Immature natural killer cell (primary cell): ENCODE measurements around the gene FBLN2. TPM values are rescaled to one million over a fixed set of nuclear protein-coding genes. Genes with fewer than 3 reads are reported as not detected.

ENCODE experiments used
- DNase-seq, 3 donors: peaks; one replicate each; pipeline ENCODE4 v3.0.0; 2022; ENCODE audit warnings: mixed read lengths in 1 of 3
- H3K27ac Mint-ChIP-seq, 6 donors: one replicate each; pipeline ENCODE4 v1.8.0; 2020; ENCODE audit warnings: mixed read lengths in 6 of 6, mild to moderate bottlenecking in 5 of 6, inconsistent platforms in 4 of 6, moderate library complexity in 3 of 6
- H3K27me3 Mint-ChIP-seq, 3 donors: one replicate each; pipeline ENCODE4 v1.8.0; 2020 to 2021; ENCODE audit warnings: low read depth in 3 of 3, mild to moderate bottlenecking in 3 of 3, mixed read lengths in 3 of 3, moderate library complexity in 3 of 3, inconsistent platforms in 1 of 3
- H3K36me3 Mint-ChIP-seq, 3 donors: one replicate each; pipeline ENCODE4 v1.8.0; 2020; ENCODE audit warnings: mixed read lengths in 3 of 3, inconsistent platforms in 2 of 3, mild to moderate bottlenecking in 2 of 3
- H3K4me1 Mint-ChIP-seq, 2 donors: one replicate each; pipeline ENCODE4 v1.8.0; 2020; ENCODE audit warnings: inconsistent platforms in 2 of 2, mild to moderate bottlenecking in 2 of 2, mixed read lengths in 2 of 2, moderate library complexity in 1 of 2
- H3K4me3 Mint-ChIP-seq, 5 donors: one replicate each; pipeline ENCODE4 v1.8.0; 2020; ENCODE audit warnings: mild to moderate bottlenecking in 5 of 5, mixed read lengths in 5 of 5, inconsistent platforms in 3 of 5, moderate library complexity in 3 of 5
- H3K9me3 Mint-ChIP-seq, 6 donors: one replicate each; pipeline ENCODE4 v1.8.0; 2020; ENCODE audit warnings: mild to moderate bottlenecking in 6 of 6, mixed read lengths in 6 of 6, inconsistent platforms in 4 of 6, moderate library complexity in 3 of 6
- polyA plus RNA-seq, 3 donors: library from polyadenylated mRNA; unstranded; fragments of 300-500 nt; fragmentation: Illumina TruSeq; gene quantifications; one replicate each; pipeline ENCODE4 v1.2.3, GENCODE V29; 2021

The FBLN2 gene
- polyA plus RNA-seq, 3 donors from 2014 or later: 1.8 to 2.5 (median 2.2) TPM

GRCh38 chr3:13507570-13508339 lies 41.2 kb upstream of the FBLN2 start:
- no peaks in the 10 kb centered on the region for H3K4me1 Mint-ChIP-seq
- H3K27ac Mint-ChIP-seq: no peak overlapping the region
- H3K36me3 Mint-ChIP-seq: no peaks in the 10 kb centered on the region
- H3K9me3 Mint-ChIP-seq: no peaks in the 10 kb centered on the region
- peaks cover 0 to 3% (median 0%) of the 10 kb centered on the region in 3 donors for H3K27me3 Mint-ChIP-seq
- H3K4me3 Mint-ChIP-seq: no peak overlapping the region
- no peak for DNase-seq

DNA sequence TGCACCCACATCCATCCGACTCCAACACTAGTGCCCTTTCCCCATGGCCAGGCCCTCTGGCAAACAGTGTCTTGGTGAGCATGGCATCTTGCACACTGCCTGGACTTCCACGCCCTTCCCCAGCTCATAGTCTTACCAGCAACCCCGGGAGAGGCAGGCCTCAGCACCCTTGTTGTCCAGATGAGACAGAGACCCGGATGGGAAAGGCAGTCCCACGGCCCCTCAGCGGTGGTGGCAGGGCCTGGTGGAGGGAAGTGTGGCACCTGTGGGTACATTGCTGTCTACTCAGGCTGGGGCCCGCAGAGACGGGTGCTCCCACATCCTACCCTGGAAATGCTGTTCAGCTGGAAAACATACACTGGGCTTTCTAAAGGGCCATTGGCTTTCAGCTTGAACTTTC lies 40.4 kb upstream of the FBLN2 start:
- no peak for DNase-seq
- H3K4me1 Mint-ChIP-seq: no peaks in the 10 kb centered on the region
- H3K4me3 Mint-ChIP-seq: no peak overlapping the region
- no peaks in the 10 kb centered on the region for H3K36me3 Mint-ChIP-seq
- H3K9me3 Mint-ChIP-seq: no peaks in the 10 kb centered on the region
- peaks cover 0 to 3% (median 0%) of the 10 kb centered on the region in 3 donors for H3K27me3 Mint-ChIP-seq
- H3K27ac Mint-ChIP-seq: no peak overlapping the region

DNA sequence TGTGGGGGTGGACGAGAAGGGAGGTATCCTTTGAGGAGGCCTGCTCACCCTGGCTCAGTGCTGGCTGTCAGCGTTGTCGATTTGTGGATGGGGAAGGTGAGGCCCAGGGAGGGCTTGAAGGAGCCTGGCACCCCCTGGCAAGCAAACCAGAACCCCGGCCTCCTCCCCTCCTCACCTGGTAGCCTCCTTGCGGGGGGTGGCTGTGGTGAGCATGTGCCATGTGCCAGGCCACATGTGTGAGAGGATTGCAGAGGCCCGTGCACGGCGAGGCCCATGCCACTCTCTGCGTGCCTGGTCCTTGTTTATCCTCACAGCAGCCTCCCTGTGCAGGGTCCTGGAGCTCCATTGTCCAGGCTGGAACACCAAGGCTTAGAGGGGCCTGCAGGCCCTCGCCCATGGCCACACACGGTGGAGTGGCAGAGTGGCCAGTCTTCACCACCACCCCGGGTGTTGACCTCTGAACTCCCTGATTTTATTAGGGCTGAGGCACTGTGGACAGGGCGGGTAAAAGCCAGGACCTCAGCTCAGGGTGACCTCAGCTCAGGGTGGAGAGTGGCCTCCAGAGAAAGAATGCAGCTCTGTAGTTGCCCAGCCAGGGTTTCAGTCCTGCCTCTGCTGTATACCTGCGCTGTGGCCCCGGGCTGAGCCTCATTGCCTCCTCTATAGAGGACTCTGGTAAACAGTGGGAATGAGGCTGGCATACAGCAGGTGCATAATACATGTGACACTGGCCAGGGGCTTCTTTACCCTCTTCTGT lies 39.7 kb upstream of the FBLN2 start:
- no peaks in the 10 kb centered on the region for H3K9me3 Mint-ChIP-seq
- peaks cover 0 to 3% (median 0%) of the 10 kb centered on the region in 3 donors for H3K27me3 Mint-ChIP-seq
- H3K4me1 Mint-ChIP-seq: no peaks in the 10 kb centered on the region
- no peaks in the 10 kb centered on the region for H3K36me3 Mint-ChIP-seq
- H3K27ac Mint-ChIP-seq: no peak overlapping the region
- no peak for DNase-seq
- no peak overlapping the region for H3K4me3 Mint-ChIP-seq

DNA sequence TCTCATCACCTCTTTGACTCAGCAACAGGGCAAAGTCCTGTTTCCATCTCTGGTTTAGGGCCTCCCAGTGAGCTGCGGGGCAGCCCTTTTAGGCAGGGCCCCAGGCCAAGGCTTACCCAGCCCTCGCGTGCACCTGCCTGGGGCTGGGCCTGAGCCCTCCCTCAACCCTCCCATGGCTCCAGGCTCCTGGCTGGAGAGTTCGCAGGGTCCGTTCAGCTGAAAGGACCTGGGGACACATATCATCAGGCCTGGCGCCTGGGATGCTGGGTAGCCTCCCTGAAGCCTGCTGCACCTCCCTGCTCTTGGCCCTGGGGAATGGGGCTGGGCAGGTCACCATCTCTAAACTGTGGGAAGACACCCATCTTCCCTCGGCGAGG lies 39.1 kb upstream of the FBLN2 start:
- no peak for DNase-seq
- H3K27ac Mint-ChIP-seq: no peak overlapping the region
- H3K36me3 Mint-ChIP-seq: no peaks in the 10 kb centered on the region
- peaks cover 0 to 3% (median 0%) of the 10 kb centered on the region in 3 donors for H3K27me3 Mint-ChIP-seq
- no peak overlapping the region for H3K4me3 Mint-ChIP-seq
- no peaks in the 10 kb centered on the region for H3K9me3 Mint-ChIP-seq
- H3K4me1 Mint-ChIP-seq: no peaks in the 10 kb centered on the region

- DNase-seq: no peak
- H3K4me3 Mint-ChIP-seq: no peak overlapping the region
- H3K9me3 Mint-ChIP-seq: no peaks in the 10 kb centered on the region
- no peak overlapping the region for H3K27ac Mint-ChIP-seq
- no peaks in the 10 kb centered on the region for H3K36me3 Mint-ChIP-seq
- H3K4me1 Mint-ChIP-seq: no peaks in the 10 kb centered on the region
- H3K27me3 Mint-ChIP-seq: peaks cover 0 to 3% (median 0%) of the 10 kb centered on the region in 3 donors
Measured at GRCh38 chr3:13512451-13512850, 36.5 kb upstream of the FBLN2 start.

- Mint-ChIP-seq H3K4me3 (no peak overlapping the region), H3K27me3 (peaks cover 0 to 3% (median 0%) of the 10 kb centered on the region in 3 donors), H3K27ac (no peak overlapping the region), H3K4me1 (no peaks in the 10 kb centered on the region), H3K9me3 (no peaks in the 10 kb centered on the region), H3K36me3 (no peaks in the 10 kb centered on the region)
- no peak for DNase-seq
Measured at GRCh38 chr3:13513051-13513912, 35.6 kb upstream of the FBLN2 start.

DNA sequence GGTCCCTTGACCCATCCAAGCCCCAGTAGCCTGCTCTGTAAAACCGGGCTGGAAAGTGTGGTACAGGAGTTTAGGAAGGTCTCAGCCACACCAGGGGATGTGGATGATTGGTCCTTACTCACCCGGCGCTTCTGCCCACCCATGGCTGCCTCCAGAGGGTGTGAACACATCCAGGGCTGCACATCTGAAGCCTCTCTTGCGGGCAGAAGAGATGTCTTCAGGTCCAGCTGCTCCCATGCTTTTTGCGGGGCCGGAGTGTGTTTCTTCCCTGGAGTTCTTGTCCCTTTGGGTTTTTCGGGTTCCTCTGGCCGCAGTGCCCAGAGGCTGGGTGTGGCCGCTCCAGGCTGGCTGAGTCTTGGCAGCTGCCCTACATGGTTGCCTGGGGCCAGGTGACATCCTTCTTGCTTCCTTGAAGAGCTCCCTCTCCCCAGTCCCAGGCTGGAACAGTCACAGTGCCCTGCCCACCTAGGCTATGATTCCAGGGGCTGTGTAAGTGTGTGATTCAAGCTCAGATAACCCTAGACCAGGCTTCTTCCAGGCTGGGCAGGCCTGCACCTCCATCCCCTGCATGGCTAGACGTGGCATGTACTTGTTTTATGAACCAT lies 34.9 kb upstream of the FBLN2 start:
- H3K4me1 Mint-ChIP-seq: no peaks in the 10 kb centered on the region
- H3K4me3 Mint-ChIP-seq: no peak overlapping the region
- DNase-seq: no peak
- no peaks in the 10 kb centered on the region for H3K36me3 Mint-ChIP-seq
- H3K27ac Mint-ChIP-seq: no peak overlapping the region
- H3K27me3 Mint-ChIP-seq: peaks cover 0 to 3% (median 0%) of the 10 kb centered on the region in 3 donors
- no peaks in the 10 kb centered on the region for H3K9me3 Mint-ChIP-seq

DNA sequence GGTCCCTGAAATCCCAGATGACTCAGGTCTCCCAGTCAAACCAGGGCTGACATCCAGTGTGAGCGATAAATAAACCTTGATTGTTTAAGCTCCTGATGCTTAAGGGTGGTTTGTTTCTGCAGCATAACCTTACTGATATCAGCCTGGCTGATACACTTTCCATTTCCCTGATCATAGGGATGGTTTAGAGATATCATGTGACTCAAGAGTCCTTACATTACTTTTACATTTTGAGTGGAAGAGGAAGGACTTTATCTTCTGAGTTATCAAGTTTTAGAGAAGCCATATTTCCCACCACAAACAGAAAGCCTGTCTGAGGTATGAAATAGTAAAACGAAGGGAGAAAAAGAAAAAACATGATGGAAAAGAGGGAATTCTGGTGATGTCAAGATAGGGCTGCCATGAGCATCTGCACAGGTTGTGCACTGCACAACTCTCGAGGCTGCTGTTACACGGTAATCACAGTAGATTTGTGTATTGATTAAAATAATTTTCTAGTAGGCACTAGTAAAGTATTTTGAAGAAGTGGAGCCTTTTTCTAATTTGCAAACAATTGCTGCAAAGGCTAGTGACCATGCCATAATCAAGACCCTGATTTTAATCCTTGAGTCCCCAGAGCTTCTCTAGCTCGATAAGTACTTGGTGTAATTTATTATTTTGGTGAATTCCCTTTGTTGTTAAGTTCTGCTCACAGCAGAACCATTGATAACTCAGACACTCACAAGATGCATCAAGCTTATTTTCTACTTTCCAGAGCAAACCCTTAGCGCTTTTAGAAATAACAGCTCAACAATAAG lies 34.1 kb upstream of the FBLN2 start:
- no peak for DNase-seq
- H3K27me3 Mint-ChIP-seq: peaks cover 0 to 3% (median 0%) of the 10 kb centered on the region in 3 donors
- no peak overlapping the region for H3K4me3 Mint-ChIP-seq
- H3K36me3 Mint-ChIP-seq: no peaks in the 10 kb centered on the region
- H3K4me1 Mint-ChIP-seq: no peaks in the 10 kb centered on the region
- H3K27ac Mint-ChIP-seq: no peak overlapping the region
- no peaks in the 10 kb centered on the region for H3K9me3 Mint-ChIP-seq

GRCh38 chr3:13515786-13516759 lies 32.9 kb upstream of the FBLN2 start:
- Mint-ChIP-seq H3K4me3 (no peak overlapping the region), H3K9me3 (no peaks in the 10 kb centered on the region), H3K36me3 (no peaks in the 10 kb centered on the region), H3K27ac (no peak overlapping the region), H3K4me1 (no peaks in the 10 kb centered on the region), H3K27me3 (no peaks in the 10 kb centered on the region)
- DNase-seq: no peak

DNA sequence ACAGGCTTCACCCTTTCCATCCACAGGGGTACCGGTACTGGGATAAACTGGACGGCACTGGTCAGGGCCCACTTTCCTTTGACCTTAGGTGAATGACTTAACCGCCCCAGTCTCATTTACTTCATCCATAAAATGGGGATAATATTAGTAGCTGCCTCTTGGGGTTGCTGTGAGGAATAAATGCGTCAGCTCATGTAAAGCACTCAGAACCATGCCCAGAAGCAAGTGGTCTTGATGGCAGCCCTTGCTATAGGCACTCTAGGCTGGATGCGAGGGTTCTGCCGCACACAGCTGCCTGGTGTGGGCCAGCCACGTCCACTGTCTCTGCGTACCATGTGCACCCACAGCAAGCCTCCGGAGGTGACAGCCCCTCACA lies 32.2 kb upstream of the FBLN2 start:
- no peak for DNase-seq
- Mint-ChIP-seq H3K36me3 (no peaks in the 10 kb centered on the region), H3K27me3 (no peaks in the 10 kb centered on the region), H3K4me1 (no peaks in the 10 kb centered on the region), H3K27ac (no peak overlapping the region), H3K4me3 (no peak overlapping the region), H3K9me3 (no peaks in the 10 kb centered on the region)

GRCh38 chr3:13517253-13517977 lies 31.5 kb upstream of the FBLN2 start:
- no peak for DNase-seq
- no peak overlapping the region for H3K27ac Mint-ChIP-seq
- no peak overlapping the region for H3K4me3 Mint-ChIP-seq
- H3K4me1 Mint-ChIP-seq: no peaks in the 10 kb centered on the region
- H3K36me3 Mint-ChIP-seq: no peaks in the 10 kb centered on the region
- H3K9me3 Mint-ChIP-seq: no peaks in the 10 kb centered on the region
- no peaks in the 10 kb centered on the region for H3K27me3 Mint-ChIP-seq

GRCh38 chr3:13518516-13518953 lies 30.4 kb upstream of the FBLN2 start:
- peaks cover 0 to 2% (median 0%) of the 10 kb centered on the region in 3 donors for H3K27me3 Mint-ChIP-seq
- H3K9me3 Mint-ChIP-seq: no peaks in the 10 kb centered on the region
- no peaks in the 10 kb centered on the region for H3K4me1 Mint-ChIP-seq
- no peak for DNase-seq
- no peak overlapping the region for H3K4me3 Mint-ChIP-seq
- H3K36me3 Mint-ChIP-seq: no peaks in the 10 kb centered on the region
- H3K27ac Mint-ChIP-seq: no peak overlapping the region
